Activated CD4-positive, alpha-beta T cell treated with anti-CD3 and anti-CD28 coated beads, Interleukin-2, amount 50 U/mL, for 1 hour (primary cell): Measurements from ENCODE around the gene NOTCH3.
A peak's percentile ranks its signal among the peaks of the same experiment; 100 is the strongest.

Experiments used
- DNase-seq: peaks from one replicate; pipeline ENCODE4 v3.0.0-alpha.2; 2020

The NOTCH3 gene

DNA sequence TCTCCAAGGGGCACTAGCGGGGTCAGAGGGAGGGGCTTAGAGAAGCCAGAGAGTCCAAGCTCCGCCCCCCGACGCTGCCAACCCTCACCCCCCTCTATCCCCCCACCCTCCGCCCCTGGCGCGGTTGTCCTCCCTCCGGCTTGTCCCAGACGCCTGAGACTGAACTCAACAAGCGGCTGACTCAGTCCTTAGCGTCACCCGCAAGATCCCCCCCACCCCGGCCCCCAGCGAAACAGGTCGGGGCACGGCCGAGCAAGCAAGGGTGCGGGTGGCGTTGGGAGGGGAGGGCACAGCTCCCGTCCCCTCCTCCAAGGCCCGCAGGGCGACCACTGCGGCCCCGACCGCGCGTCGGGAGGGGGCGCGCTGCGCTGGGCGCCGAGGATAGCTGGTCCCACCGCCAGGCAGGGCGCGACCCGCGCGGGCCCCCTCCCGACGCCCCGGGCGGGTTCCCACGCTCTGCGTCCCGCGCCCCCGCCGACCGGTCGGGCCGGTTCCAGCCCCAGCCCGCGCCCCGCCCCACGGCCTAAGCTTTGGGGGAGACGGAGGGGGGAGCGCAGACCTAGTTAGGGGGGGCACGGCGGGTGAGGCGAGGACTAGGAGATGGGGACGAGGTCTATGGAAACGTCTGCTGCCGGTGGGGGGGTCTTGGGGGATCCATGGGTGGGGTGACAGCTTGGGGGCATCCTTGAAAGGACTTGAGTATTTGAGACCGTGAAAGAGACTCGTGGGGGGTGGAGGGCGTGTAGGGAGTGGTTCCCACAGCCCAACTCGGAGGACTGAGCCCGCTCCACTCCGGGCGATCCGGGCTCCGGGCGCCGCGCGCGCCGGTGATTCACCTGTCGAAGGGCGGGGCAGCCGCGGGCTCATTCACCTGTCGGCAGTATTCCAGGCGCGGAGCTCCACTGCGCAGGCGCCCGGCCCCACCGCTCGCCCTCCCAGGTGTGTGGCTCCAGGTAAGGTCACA is 5.1 kb downstream of the NOTCH3 start:
- DNase-seq: no peak

DNA sequence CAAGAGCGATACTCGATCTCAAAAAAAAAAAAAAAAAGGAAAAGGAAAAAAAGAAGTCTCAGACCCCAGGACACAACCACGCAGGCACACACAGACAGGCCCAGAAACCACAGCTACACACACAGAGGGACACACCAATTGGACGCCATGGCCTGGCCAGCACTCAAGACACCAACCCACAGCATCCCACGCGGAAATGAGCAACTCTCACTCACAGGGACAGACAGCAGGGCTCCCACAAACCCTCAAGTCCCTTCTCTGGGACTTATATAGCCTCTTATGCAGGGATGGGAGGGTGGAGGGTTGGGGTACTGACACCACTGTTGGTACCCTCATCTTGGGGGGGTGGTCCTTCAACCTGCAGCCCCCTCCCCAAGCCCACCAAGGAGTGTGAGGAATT is 5.9 kb downstream of the NOTCH3 start:
- DNase-seq: no peak

DNA sequence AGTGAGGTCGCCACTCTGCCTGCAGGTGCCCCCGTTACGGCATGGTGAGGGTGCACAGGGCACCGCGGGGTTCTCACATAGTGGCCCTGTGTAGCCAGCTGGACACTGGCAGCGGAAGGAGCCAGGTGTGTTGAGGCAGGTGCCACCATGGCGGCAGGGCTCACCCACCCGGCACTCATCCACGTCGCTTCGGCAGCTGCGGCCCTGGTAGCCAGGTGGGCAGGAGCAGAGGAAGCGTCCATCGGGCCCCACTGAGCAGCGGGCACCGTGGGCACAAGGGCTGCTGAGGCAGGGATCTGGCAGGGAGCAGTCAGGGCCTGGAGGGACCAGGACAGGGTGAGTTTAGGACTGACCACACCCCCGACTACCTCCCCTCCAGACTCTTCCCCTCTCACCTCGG is 8.8 kb downstream of the NOTCH3 start:
- DNase-seq: no peak

DNA sequence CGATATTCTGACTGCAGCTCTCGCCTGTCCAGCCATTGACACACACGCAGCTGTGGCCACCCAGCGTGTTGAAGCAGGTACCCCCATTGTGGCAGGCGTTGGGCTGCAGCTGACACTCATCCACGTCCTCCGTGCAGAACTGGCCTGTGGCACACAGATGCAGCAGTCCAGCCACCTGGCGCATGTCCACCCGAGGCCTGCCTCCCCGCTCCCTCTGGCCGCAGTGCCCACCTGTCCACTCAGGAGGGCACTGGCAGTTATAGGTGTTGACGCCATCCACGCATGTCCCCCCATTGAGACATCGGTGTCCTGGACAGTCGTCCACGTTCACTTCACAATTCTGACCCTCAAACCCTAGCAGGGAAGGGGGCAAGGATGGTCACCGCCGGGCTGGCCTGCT is 9.3 kb downstream of the NOTCH3 start:
- DNase-seq: no peak

DNA sequence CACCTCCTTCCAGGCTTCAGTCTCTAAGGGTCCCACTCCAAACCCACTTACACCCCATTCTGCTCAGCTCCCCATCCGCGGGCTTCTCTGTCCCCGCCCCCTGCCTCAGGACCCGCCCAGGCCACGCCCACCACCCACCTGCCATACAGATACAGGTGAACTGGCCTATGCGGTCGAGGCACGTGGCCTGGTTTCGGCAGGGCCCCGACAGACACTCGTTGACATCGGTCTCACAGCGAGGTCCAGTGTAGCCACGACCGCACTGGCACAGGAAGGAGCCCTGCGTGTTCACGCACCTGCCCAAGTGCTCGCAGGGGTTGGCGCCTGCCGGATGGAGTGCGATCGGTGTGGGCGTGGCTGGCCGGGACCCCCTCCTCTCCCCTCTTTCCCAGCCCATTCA is 11.9 kb downstream of the NOTCH3 start:
- no peak for DNase-seq

DNA sequence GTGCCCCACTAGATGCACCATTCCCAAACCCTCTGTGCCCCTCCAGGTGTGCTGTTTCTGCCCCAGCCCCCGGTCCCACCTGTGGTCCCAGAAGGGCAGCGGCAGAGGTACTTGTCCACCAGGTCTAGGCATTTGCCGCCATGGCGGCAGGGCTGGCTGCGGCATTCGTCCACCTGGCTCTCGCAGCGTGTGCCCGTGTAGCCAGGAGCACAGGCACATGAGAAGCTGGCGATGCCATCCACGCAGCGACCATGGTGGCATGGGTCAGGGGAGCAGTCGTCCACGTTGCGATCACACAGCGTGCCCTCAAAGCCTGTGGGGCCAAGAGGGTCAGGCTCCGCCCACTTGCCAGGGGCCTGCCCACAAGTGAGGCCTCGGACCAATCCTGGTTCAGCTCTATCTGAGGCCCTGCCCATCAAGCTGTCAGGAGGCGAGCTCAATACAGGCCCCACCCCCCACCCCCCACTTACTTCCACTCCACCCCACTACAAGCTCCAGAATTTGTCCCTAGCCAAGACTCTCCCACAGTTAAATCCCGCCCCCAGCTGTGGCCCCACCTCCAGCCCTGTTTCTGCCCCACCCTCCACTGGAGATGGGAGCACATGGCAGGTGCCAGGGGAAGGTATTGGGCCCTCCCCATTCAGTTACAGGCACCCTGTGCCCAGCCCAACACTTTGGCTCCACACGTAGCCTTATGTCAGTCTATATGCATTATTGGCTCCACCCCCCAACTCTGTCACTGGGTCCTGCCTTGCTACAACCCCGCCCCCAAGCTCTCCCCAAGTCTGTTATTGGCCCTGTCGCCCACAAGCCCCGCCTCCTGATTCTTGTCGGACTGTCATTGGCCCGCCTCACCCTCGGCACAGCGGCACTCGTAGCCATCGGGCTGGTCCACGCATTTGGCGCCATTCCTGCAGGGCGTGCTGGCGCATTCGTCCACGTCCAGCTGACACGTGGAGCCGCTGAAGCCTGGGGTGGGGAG is 13.5 kb downstream of the NOTCH3 start:
- DNase-seq: no peak

DNA sequence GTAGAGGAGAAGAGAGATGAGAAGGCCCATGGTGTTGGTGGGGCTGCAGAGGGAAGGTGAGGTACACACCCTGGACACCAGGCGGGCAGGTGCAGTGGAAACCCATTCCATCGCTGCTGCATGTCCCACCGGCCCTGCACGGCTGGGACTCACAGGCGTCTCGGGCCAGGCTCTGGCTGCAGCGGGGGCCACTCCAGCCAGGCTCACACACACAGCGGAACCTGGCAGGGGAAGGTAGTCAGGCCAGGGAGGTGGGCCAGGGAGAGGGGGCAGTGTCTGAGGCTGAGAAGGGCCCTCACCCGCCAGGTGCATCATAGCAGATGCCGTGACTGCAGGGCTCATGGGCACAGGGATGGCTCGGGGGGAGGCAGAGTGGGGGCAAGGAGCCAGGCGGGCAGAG is 15.6 kb downstream of the NOTCH3 start:
- DNase-seq: no peak

DNA sequence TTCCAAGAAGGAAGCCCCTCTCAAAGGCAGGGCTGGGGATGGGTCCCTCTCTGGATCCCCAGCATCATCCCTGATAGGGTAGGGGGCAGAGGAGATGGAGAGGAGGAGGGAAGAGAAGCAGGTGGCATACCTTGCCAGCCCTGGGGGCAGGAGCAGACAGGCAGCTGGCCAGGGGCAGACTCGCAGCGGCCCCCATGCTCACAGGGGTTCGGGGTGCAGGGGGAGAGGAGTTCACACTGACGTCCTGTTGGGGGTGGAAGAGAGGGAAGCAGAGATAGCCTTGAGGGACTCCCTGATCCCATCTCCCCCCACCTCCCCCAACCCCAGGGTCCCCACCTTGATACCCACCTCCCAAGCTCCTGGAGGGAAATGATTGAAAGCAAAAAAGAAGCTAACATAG is 16.0 kb downstream of the NOTCH3 start:
- DNase-seq: no peak

DNA sequence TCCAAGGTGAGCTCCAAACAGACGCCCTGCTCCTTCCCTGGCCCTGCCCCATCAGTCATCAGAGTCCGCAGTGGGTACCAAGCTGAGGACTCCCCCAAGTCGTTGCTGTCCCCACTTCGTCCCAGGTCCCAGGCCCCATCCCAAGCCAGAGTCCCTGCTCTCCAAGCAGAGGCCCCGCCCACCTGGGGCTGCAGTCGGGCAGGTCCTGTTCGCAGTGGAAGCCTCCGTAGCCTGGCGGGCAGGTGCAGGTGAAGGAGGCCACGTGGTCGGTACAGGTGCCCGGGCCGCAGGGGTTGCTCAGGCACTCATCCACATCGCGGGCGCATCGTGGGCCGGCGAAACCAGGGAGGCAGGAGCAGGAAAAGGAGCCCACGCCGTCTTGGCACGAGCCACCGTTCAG is 19.4 kb downstream of the NOTCH3 start:
- DNase-seq: no peak

DNA sequence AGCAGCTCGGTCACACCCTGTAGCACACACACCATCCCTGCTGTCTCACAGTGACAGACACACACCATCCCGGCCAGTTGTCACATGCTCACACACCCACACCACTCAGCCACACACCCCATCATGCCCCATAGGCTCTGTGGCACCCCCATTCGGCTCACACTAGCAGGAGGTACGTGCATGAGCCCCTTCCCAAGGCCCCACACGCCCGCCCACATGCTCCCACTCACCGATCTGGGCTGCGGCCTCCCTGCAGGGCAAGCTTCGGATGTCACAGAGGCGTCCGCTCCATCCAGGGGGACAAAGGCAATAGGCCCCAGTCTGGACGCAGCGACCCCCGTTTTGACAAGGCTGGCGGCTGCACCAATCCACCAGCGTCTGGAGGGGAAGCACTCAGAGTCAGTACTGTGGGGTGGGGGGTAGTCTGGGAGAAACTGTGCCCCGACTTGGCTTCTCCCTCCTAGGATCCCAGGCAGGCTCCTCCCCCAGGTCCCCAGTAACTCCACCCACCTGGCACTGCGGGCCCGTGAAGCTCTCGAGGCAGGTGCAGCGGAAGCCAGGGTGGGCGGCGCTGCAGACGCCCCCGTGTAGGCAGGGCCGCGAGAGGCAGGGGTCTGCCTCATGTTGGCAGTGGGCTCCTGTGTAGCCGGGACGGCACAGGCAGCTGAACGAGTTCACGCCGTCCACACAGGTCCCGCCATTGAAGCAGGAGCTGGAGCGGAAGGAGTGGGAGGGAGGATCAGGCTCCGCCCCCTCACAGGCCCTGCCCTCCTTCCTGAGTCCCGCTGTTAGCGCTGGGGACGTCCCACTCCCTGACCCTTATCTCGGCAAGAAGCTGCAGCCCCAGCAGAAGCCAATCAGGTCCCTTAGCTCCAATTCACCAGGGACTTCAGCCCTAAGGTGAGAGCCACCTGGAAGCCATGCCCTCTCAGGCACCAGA is 20.1 kb downstream of the NOTCH3 start:
- DNase-seq: no peak

DNA sequence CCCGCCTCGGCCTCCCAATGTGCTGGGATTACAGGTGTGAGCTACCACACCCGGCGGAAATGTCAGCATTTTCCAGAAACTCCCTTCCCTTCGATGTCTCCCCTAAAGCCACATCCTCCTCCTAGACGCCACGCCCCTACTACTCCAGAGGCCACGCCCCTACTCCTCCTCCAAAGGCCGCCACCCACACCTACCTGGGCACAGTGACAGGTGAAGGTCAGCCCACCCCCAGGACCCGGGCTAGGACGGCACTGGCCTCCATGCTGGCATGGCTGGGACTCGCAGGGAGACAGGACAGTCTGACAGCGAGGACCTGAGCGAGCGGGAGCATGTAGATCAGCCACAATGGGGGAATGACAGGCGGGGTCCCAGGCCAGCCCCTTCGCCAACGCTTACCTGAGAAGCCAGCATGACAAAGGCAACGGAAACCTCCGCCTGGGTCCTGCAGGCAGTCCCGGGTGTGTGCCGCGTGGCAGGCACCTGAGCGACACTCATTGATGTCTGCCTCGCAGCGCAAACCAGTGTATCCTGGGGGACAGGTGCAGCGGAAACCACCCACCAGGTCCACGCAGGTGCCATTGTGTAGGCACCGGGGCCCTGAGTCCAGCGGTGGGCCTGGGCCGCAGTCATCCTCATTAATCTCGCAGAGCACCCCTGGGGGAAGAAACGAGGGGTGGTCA is 22.0 kb downstream of the NOTCH3 start:
- no peak for DNase-seq

DNA sequence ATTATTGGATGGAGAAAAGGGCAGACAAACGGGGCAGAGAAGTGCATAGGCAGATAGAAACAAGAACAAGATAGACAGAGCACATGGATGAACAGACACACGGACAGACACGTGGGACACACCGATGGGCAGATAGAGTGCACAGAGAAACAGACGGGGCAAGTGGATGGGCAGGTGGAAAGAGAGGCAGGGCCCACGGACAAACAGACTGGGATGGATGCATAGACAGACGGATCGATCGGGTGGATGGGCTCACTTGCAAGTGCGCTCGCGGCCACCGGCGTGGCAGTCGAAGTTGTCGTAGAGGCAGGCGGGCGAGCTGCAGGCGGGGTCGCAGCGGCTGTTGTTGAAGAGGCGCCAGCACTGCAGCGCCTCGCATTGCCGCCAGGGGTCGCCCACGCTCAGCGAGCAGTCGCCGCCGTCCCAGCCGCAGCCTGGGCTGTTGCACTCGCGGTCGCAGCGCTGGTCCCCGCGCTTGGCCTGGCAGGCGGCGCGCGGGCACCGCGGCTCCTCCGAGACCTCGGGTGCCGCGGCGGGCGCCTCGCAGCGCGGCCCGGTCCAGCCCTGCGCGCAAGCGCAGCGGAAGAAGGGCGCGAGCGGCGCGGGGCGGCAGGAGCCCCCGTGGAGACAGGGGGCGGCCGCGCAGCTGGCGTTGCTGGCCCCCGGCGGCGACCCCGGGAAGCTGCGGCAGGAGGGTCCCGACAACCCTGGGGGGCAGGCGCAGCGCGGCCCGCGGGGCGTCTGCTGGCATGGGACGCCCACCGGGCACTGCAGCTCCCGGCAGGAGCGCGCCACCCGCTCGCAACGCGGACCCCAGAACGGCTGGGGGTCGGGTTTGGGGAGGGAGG is 23.3 kb downstream of the NOTCH3 start:
- peak; percentile 83 for DNase-seq

DNA sequence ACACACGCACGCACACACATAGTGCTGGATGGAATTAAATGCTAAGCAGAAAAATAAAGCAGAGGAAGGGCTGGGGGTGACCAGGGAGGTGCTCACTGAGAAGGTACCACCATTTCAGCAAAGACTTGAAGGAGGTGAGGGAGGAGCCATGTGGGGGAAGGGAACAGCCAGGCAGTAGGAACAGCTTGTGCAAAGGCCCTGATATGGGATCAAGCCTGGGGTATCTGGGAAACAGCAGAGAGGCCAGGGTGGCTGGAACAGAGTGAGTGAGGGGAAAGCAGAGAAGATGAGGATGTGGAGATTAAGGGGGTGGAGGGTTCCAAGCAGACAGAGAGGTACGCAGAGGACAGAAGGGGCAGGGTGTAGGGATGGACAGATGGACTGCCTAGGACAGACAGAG is 25.2 kb downstream of the NOTCH3 start:
- no peak for DNase-seq

DNA sequence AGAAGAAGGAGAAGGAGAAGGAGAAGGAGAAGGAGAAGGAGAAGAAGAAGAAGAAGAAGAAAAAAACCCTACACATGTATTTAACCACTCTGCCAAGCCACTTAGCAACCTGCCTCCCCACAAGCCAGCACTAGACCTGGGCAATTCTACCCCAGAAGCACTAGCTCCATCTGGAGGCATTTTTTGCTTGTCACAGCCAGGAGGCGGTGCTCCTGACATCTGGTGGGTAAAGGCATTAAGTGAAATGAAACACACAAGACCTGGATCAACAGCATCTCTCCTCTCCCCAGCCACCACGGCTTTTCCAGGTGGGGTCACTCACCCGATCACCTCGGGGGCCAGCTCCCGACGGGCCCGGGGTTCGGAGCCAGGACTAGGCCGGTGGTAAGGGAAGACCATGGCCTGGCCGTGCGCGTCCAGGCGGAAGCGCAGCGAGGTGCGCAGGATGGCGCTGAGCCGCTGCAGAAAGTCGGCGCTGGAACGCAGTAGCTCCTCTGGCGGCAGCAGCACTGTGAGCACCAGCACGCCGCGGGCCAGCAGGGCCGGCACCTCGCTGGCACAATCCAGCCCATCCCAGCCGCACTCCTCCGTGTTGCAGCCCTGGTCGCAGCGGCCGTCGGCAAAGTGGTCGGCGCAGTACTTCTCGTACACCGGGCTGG is 26.9 kb downstream of the NOTCH3 start:
- DNase-seq: no peak

DNA sequence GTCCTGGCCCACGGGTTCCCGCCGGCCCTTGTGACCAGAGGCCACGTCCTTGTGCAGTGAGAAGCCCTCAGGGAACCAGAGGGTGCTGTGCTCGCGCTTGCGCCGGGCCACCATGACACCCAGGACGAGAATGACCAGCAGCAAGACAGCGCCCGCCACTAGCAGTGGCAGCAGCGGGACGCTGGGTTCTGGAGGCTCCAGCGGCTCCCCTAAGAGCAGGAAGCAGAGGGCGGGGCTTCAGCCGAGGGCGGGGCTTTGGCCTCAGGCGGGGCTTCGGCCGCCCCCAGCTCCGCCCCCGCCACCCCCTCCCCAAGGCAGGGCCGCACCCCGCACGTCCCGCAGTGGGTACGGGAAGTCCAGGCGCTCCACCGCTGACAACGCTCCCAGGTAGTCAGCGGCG is 30.4 kb downstream of the NOTCH3 start:
- DNase-seq: no peak

DNA sequence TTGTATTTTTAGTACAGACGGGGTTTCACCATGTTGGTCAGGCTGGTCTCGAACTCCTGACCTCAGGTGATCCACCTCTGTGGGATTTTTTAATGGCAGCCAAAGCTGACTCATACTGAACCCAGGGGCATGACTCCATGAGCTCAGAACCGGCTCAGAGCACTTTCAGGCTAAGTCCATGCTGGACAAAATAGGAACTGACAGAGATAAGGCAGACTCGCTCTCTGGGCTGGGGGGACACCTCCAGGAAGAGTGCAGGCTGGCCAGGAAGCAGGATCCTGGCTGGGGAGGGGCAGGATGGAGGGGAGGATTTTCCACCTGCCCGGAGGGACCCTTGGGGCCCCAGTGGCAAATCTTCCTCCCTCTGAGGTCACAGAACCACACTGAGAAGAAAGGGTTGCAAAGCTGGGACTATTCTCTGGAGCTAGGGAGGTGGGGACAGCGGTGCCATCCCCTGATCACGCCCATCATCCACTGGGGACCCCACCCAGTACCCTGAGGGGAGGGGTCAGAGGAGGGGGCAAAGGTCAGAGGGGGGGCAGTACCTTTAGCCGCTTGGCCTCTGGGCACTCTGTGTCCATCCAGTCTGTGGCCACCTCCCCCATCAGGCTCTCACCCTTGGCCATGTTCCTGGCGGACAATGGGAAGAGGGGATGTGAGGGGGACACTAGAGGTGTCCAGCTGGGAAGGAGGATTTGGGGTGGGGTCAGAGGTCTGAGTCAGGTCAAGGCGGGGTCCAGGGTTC is 31.1 kb downstream of the NOTCH3 start:
- no peak for DNase-seq

DNA sequence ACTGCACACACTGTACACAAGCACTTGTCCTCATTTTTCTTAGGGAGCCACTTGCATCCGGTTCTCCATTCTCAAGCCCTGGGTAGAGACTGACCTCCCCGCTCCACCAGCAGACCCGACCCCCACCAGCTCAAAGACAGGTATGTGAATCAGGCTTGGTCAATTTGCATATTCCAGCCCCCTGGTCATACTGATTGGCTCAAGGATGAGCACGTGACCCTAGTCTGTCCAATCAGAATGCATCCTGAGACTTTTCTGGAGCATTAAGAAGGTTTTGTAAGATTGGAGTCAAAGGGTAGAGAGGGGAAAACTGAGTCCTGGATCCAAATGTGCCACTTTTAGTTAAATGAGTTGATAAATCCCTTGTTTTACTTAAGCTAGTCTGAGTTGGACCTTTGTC is 34.1 kb downstream of the NOTCH3 start:
- DNase-seq: no peak

DNA sequence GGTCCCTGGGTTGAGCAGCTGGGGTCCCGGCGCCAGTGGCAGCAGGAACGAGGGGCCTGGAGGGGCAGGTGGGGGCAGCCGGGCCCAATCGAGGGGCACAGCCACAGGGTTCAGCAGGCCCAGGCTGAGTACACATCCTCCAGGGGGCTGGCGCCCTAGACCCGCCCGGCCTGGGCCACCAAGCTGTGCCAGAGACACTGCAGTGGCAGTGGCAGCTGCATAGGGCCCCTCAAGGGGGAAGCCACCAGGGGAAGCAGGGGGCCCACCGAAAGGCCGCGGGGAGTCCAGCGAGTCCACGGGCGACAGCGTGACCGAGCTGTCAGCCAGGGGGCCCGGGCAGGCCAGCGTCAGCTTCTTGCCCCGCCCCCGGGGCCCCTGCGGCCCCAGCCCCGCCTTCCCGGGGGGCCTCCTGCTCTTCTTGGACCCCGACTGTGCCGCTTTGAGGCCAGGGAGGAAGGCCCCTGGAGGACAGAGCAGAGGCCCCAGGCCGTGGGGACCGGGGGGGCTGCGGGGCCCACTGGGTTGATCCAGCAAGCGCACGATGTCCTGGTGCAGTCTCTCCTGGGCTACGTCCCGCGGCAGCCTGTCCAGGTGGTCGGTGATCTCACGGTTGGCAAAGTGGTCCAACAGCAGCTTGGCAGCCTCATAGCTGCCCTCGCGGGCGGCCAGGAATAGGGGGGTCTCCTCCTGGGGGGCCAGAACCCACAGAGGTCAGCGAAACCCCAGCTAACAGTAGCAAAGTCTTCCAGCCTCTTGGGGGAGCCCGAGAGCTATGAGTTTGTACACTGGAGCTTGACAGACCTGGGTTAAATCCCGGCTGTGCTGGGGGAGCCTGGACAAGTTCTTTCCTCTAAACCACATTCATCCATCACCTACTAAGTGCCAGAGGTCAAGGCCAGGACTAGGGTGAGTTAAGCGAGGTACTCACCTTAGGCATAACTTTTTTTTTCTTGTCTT is 39.5 kb downstream of the NOTCH3 start:
- DNase-seq: no peak
